Right cardiac atrium (tissue), 5 donors: Measurements from ENCODE around the gene CLDN8. TPM values are rescaled to one million over a fixed set of nuclear protein-coding genes. Genes with fewer than 3 reads are reported as not detected.
A peak's percentile ranks its signal among the peaks of the same experiment; 100 is the strongest.

Experiments
- ATAC-seq, 2 donors: fragments of 200-7000 bp; cut with Tn5 transposase; one replicate each; pipeline versions ENCODE4 v1.8.0 to v1.9.1; 2020; ENCODE audit warnings: moderate library complexity in 2 of 2, mild to moderate bottlenecking in 1 of 2
- DNase-seq, 3 donors: peaks; one replicate each; pipeline ENCODE4 v3.0.0-alpha.2; 2020
- H3K27ac ChIP-seq: one replicate; pipeline ENCODE4 v1.5.1; 2013; ENCODE audit warnings: mild to moderate bottlenecking, low read length, control low read depth, moderate library complexity
- H3K27me3 ChIP-seq: one replicate; pipeline ENCODE4 v1.6.1; 2013; ENCODE audit not compliant: control insufficient read depth, insufficient read depth
- H3K4me1 ChIP-seq: one replicate; pipeline ENCODE4 v1.6.1; 2013; ENCODE audit warnings: low read length; ENCODE audit not compliant: control insufficient read depth, insufficient read depth
- H3K4me3 ChIP-seq: one replicate; pipeline ENCODE4 v1.5.1; 2013; ENCODE audit warnings: low read length, control low read depth
- H3K9me3 ChIP-seq: one replicate; pipeline ENCODE4 v1.6.1; 2013; ENCODE audit warnings: low read length; ENCODE audit not compliant: control insufficient read depth
- WGBS: extraction: QIAGEN DNeasy Blood & Tissue Kit; methylation state at CpG from one replicate; pipeline ENCODE4 v1.1.7; 2013; 5-methylcytosine and 5-hydroxymethylcytosine counted together
- intact Hi-C, 4 donors: fragments of 100-400 bp; cut with DNase I; formaldehyde crosslinking; loops; one replicate each; pipeline versions ENCODE4 v1.11.0 to v1.14.0; 2022 to 2023
- long read RNA-seq, 4 donors: library from polyadenylated mRNA; unstranded; transcript quantifications; one replicate each; pipeline ENCODE4 v2.0.0, GENCODE V29; 2020 to 2021
- polyA plus RNA-seq: library from polyadenylated mRNA; stranded (reverse); fragments of 200-250 nt; gene quantifications from one replicate; pipeline ENCODE4 v1.2.3, GENCODE V29; 2013
- total RNA-seq, 4 donors: library from RNA; stranded (reverse); fragmentation: NEBNext Ultra II Directional; extraction: Animal tissue kit (Norgen Biotek cat#: 25700); gene quantifications; one replicate each; pipeline ENCODE4 v1.2.1, GENCODE V29; 2021
- donor health status: healthy with polysubstance abuse.
- donor health status: DM: no; HTN: yes; CAD: no.
- donor health status: DM: no; HTN: no; CAD: no.
- donor health status: DM: no; HTN: yes; CAD: no; lungs with severe emphysema.
- donor health status: DM: yes; HTN: yes; CAD: no.

CLDN8 gene
- total RNA-seq, result not detected
- not detected for polyA plus RNA-seq
- long read RNA-seq, donor 1, result 0 reads
- long read RNA-seq, donor 2, result 0 reads
- long read RNA-seq, donor 3, result 0 reads
- long read RNA-seq, donor 4, result 0 reads

DNA sequence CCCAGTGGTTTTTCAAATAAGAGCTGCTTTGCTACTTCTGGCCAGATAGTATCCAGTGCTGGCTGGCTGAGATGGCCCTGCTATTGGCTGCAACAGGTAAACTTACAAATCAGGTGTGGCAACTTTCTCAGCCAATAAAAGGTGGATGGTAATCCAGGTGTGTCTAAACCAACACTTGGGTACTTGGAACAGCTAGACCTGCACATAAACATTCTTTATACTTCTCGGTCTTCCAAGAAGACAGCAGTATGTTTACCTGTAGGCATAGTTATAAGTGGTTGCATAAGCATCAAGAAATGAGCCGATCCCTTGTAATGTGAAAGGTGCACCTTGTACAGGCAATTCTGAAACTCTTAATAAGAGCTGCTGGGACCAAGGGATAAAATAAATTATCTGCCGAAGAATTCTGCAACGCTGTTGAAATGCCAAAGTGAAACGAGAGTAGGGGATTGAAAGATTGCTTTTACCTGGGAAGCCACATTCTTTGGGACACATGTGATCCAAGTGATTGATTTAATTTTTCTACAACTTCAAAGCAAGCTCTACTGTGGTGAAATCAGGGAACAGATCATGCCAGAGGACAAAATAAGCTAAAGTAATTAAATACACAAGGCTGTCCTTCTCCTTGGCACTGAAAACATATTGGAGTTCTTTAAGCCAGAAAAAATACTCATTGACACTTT lies at the start of gene CLDN8:
Gene CLDN8 (minus strand): TSS at position 57 of the 683 bp plus-strand sequence. CDS start 172 bp downstream, outside the sequence.
- 86% methylated on average over 5 of the region's 5 CpGs for WGBS
- no peak for ATAC-seq
- H3K27ac ChIP-seq, result no peak within 1 kb of the TSS
- no peaks in the 10 kb centered on the region for H3K27me3 ChIP-seq
- intact Hi-C loops, result no loop called here
- no peaks in the 10 kb centered on the region for H3K4me1 ChIP-seq
- no peak for DNase-seq
- no peak within 1 kb of the TSS for H3K4me3 ChIP-seq
- no peaks in the 10 kb centered on the region for H3K9me3 ChIP-seq

DNA sequence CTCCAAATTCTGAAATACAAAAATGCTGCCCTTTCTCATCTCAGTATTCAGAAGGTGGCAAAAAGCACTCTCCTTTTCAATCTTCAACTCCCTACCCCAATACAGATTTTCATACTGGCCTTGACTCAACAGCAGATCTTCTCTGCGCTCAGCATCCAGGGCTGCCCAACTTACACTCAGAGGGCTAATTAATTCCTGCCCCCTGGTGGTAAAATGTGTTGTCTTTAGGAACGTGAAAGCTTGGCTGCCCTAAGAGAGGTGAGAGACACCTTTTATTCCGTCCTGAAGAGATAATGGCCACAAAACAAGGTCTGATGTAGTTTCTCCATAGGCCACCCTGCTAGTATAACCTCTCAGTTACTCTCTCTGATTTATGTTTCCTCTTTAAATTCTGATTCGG lies 41.9 kb upstream of the CLDN8 start:
- WGBS, result 60% methylated on average over 4 of the region's 4 CpGs
- Histone ChIP-seq H3K27ac (no peak overlapping the region), H3K9me3 (no peaks in the 10 kb centered on the region), H3K27me3 (no peaks in the 10 kb centered on the region), H3K4me3 (no peak overlapping the region), H3K4me1 (no peaks in the 10 kb centered on the region)
- DNase-seq (no peak), ATAC-seq (no peak)
- intact Hi-C loops, result no loop called here

DNA sequence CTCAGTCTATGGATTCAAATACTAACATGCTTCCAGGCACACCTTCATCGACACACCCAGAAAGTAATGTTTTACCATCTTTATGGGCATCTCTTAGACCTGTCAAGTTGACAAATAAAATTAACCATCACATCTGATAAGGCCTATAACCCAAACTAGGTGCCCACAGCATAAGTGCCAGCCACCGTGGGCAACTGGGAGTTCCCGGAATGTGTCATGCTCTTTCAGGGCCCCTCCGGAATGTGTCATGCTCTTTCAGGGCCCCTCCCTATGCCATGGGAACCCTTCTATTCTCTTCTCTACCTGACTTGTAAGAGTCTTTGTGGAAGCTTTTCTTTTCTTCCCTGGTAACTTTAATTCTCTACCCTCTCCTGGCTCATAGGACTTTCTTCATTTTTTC lies 40.2 kb upstream of the CLDN8 start:
- intact Hi-C loops, result no loop called here
- Histone ChIP-seq H3K9me3 (no peaks in the 10 kb centered on the region), H3K27ac (no peak overlapping the region), H3K4me3 (no peak overlapping the region), H3K27me3 (no peaks in the 10 kb centered on the region), H3K4me1 (no peaks in the 10 kb centered on the region)
- no peak for DNase-seq
- WGBS, result 90% methylated on average over 4 of the region's 4 CpGs
- ATAC-seq, result no peak

DNA sequence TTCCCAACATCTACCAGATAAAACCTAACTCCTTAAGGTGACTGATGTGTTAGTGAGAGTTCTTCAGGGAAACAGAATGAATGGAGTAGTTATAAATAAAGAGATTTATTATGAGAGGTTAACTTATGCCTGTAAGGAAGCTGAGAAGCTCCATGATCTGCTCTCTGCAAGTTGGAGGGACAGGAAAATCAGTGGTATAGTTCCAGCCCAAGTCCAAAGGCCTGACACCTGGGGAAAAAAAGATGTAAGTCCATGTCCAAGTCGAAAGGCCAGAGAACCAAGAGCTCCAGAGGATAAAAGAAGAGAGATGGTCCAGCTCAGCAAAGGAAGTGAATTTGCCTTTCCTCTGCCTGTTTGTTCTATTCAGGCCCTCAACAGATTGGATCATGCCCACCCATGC lies 39.8 kb upstream of the CLDN8 start:
- H3K27me3 ChIP-seq, result no peaks in the 10 kb centered on the region
- WGBS, result 76% methylated on average over 1 of the region's 1 CpG
- no peak for DNase-seq
- intact Hi-C loops, result no loop called here
- H3K4me3 ChIP-seq, result no peak overlapping the region
- H3K9me3 ChIP-seq, result no peaks in the 10 kb centered on the region
- no peak overlapping the region for H3K27ac ChIP-seq
- no peaks in the 10 kb centered on the region for H3K4me1 ChIP-seq
- ATAC-seq, result no peak

DNA sequence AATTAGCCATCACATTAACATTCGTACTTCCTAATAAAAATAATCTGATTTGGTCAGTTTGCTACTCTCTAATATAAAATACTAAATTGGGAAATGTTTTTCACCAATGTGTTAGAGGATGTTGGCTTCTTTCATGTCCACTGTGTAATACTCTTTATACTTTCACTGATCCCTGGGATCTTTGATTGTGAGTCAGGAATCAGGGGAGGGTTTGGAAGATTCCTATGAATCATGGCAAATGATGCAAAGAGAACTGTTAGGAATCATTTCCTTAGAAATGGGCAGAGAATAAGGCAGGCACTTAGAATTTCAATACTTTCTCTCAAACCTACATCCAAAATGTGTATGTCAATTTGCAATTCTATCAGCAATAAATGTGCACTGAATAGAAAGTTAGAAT lies 35.9 kb upstream of the CLDN8 start:
- intact Hi-C loops, result no loop called here
- Histone ChIP-seq H3K27ac (no peak overlapping the region), H3K27me3 (no peaks in the 10 kb centered on the region), H3K4me3 (no peak overlapping the region), H3K9me3 (no peaks in the 10 kb centered on the region), H3K4me1 (no peaks in the 10 kb centered on the region)
- DNase-seq, result no peak
- ATAC-seq, result no peak
- 65% methylated on average over 1 of the region's 1 CpG for WGBS

DNA sequence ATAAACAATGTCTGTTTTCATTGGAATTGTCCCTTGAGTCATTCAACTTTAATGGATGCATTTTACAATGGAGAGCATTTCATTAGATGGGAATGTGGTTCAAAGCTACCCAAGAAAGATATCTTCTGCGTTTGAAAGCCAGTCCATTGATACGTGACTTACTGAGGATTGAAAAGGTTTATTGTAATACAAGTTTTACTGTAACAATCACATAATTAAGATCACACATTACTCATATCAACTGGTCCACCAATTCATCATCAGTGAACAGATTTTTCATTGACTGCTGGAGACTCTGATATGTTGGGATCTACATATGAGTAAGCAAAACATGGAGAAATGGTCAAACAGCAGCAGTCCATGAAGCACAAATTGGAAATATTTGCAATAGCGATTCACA lies 34.0 kb upstream of the CLDN8 start:
- H3K27ac ChIP-seq, result no peak overlapping the region
- no peaks in the 10 kb centered on the region for H3K4me1 ChIP-seq
- intact Hi-C loops, result no loop called here
- 61% methylated on average over 3 of the region's 3 CpGs for WGBS
- no peaks in the 10 kb centered on the region for H3K27me3 ChIP-seq
- no peak overlapping the region for H3K4me3 ChIP-seq
- no peaks in the 10 kb centered on the region for H3K9me3 ChIP-seq
- ATAC-seq (no peak), DNase-seq (no peak)

DNA sequence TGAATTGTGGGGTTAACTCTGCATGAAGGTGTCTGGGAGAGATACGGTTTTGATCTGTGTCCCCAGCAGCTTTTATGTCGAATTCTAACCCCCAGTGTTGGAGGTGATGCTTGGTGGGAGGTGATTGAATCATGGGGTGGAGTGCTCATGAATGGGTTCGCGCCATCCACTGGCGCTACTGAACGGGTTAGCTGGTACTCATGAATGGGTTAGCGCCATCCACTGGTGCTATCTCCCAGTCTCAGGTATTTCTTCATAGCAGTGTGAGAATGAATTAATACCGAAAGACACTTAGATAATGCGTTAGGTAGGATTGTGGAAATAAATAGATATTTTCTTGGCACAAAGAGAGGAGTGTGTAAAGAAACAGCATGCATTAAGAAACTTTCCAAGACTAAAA lies 32.9 kb upstream of the CLDN8 start:
- Histone ChIP-seq H3K27me3 (no peaks in the 10 kb centered on the region), H3K4me1 (no peaks in the 10 kb centered on the region), H3K4me3 (no peak overlapping the region), H3K27ac (no peak overlapping the region), H3K9me3 (no peaks in the 10 kb centered on the region)
- 67% methylated on average over 9 of the region's 9 CpGs for WGBS
- ATAC-seq, result peak in 1 of 2 donors; percentile 38
- intact Hi-C loops, result no loop called here
- no peak for DNase-seq

DNA sequence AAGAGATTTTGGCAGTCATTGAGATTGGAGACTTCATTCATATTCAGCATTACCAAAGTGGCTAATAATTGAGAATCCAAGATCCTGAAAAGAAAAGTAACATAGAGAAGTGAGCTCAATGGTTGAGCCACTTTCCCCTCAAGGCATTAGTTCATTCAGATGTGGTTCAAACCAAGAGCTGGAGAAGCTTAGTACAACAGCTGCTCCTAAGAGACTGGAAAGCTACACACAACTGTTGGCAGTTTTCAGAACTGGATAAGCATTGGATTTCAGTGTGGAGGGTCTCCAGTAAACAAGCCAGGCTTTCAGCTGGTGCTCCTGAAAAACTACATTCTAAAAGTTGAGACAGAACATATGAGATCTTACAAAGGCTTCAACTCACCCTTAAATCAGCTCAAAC lies 29.2 kb upstream of the CLDN8 start:
- no peaks in the 10 kb centered on the region for H3K9me3 ChIP-seq
- H3K27me3 ChIP-seq, result no peaks in the 10 kb centered on the region
- ATAC-seq (no peak), DNase-seq (no peak)
- H3K27ac ChIP-seq, result no peak overlapping the region
- no peaks in the 10 kb centered on the region for H3K4me1 ChIP-seq
- no peak overlapping the region for H3K4me3 ChIP-seq
- intact Hi-C loops, result no loop called here

DNA sequence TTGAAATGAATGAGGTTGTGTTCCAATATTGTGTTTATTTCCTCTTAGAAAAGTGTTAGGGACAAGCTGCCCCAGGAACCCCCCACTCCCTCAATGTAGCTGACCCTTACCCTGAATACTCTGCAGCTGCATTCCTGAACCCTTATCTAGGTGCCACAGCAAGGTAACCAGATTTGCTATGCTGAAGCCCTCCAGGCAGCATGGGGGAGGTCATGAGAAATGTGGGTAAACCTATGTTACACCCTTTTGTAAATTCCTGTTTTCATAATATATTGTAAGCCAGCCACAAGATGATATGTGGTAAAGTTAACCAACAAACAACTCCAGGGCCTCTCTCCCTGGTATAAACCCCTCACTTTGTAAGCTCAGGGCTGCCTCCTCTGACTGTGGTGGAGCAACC lies 27.8 kb upstream of the CLDN8 start:
- intact Hi-C loops, result no loop called here
- Histone ChIP-seq H3K27me3 (no peaks in the 10 kb centered on the region), H3K9me3 (no peaks in the 10 kb centered on the region), H3K4me3 (no peak overlapping the region), H3K4me1 (no peaks in the 10 kb centered on the region), H3K27ac (no peak overlapping the region)
- DNase-seq (no peak), ATAC-seq (no peak)

DNA sequence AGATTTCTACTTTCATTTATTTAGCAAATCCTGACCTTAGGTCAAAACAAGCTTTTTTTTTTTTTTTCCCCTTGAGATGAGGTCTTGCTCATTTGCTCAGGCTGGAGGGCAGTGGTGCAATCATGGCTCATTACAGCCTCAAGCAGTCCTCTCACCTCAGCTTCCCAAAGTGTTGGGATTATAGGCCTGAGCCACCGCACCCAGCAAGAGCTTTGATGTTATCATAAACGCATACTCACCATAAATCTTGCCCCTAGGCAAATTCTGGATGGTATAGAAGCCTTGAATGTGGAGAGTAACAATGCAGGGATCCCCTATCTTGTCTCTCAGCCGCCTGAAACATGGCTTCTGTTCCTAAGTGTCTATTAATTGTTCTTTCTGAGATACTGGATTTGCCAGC lies 24.8 kb upstream of the CLDN8 start:
- H3K4me3 ChIP-seq, result no peak overlapping the region
- H3K4me1 ChIP-seq, result no peaks in the 10 kb centered on the region
- intact Hi-C loops, result no loop called here
- no peak for ATAC-seq
- no peaks in the 10 kb centered on the region for H3K9me3 ChIP-seq
- DNase-seq, result no peak
- H3K27ac ChIP-seq, result no peak overlapping the region
- no peaks in the 10 kb centered on the region for H3K27me3 ChIP-seq
- 81% methylated on average over 3 of the region's 3 CpGs for WGBS

DNA sequence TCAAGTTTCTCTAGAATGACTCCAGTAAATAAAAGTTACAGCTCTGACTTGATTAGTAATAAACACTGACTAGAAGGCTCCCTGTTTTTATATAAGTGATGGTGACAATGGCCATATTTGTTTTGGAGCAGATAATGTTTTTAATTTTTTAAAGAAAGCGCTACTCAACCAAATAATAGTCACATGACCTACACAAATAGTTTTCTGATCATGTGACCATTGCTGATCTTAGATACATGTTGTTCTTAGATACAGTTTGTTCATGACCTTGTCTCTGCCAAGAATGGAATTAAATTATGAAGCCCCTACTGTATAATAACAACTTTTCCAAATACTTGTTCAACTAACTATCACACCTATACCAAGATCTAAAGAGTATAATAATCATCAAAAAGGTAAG lies 22.3 kb upstream of the CLDN8 start:
- H3K27me3 ChIP-seq, result no peaks in the 10 kb centered on the region
- no peaks in the 10 kb centered on the region for H3K9me3 ChIP-seq
- no peak overlapping the region for H3K27ac ChIP-seq
- no peaks in the 10 kb centered on the region for H3K4me1 ChIP-seq
- no peak for ATAC-seq
- DNase-seq, result no peak
- no peak overlapping the region for H3K4me3 ChIP-seq
- intact Hi-C loops, result no loop called here
- WGBS, result 82% methylated on average over 1 of the region's 1 CpG

DNA sequence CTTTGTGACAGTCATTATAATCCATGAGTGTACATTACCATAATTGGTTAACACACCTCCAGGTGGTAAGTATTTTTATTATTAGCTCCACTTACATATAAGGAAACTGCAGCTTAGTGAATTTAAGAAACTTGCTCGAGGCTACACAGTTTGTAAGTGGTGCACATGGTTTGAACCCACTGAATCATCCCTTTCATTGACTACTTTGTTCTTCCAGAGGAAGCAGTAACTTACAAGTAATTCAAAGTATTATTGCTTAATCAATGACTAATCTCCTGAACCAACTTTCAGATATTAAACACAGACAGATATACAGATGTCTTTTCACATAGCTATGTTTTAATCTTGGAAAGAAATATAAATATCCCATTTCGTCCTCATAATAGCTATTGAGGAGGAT lies 18.7 kb upstream of the CLDN8 start:
- Histone ChIP-seq H3K27me3 (no peaks in the 10 kb centered on the region), H3K27ac (no peak overlapping the region), H3K4me1 (no peaks in the 10 kb centered on the region), H3K4me3 (no peak overlapping the region), H3K9me3 (no peaks in the 10 kb centered on the region)
- ATAC-seq, result no peak
- intact Hi-C loops, result no loop called here
- 40% methylated on average over 2 of the region's 2 CpGs for WGBS
- DNase-seq, result no peak
